Measurements from ENCODE around the gene WWOX.

DNA sequence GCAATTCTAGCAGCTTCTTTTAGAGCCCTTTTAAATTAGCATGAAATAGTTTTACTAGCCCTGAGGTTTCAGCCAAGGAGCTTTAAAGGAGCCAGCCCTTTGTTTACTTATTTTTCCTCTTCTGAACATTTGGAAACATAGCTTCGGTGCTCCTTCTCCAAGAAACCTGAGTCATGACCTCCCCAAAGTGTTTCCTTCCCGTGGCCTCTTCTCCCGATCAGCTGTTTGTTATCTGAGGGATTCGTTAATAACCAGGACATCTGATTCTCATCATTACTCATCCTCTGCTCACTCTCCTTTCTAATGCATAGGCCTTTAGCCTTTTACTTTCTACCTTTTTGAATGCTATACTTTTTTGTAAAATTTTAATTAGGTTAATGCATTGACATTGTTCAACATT, 204.5 kb downstream of the WWOX start:
- TF ChIP-seq, protein P1, sequence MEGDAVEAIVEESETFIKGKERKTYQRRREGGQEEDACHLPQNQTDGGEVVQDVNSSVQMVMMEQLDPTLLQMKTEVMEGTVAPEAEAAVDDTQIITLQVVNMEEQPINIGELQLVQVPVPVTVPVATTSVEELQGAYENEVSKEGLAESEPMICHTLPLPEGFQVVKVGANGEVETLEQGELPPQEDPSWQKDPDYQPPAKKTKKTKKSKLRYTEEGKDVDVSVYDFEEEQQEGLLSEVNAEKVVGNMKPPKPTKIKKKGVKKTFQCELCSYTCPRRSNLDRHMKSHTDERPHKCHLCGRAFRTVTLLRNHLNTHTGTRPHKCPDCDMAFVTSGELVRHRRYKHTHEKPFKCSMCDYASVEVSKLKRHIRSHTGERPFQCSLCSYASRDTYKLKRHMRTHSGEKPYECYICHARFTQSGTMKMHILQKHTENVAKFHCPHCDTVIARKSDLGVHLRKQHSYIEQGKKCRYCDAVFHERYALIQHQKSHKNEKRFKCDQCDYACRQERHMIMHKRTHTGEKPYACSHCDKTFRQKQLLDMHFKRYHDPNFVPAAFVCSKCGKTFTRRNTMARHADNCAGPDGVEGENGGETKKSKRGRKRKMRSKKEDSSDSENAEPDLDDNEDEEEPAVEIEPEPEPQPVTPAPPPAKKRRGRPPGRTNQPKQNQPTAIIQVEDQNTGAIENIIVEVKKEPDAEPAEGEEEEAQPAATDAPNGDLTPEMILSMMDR (IDR thresholded peaks at IDR 0.05; ENCODE audit: low read depth, low read length), result no peak
- no peak for TF ChIP-seq POLR2A (IDR thresholded peaks at IDR 0.05; ENCODE audit: extremely low read depth, insufficient read length)
- TF ChIP-seq, protein P2, sequence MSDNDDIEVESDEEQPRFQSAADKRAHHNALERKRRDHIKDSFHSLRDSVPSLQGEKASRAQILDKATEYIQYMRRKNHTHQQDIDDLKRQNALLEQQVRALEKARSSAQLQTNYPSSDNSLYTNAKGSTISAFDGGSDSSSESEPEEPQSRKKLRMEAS (IDR thresholded peaks at IDR 0.05; ENCODE audit: low read depth, low read length), result no peak

Measured in NB4 (cell line).